HCT116 (cell line): Measurements from ENCODE around the gene TCL1B. TPM values are rescaled to one million over a fixed set of nuclear protein-coding genes. Genes with fewer than 3 reads are reported as not detected.

Experiments used
- ATAC-seq: fragments of 200-7000 bp; cut with Tn5 transposase; 2 replicates; pipeline ENCODE4 v1.9.1; 2020; ENCODE audit warnings: mild to moderate bottlenecking, moderate library complexity
- BruUV-seq: library from RNA; stranded (reverse); fragments of 400-500 nt; replicated peaks from 2 replicates; lab custom pipeline; 2021; lab: Mats Ljungman, UMichigan
- CTCF ChIA-PET: fragments of 300-600 bp; sonication (Branson Sonifier 250); formaldehyde crosslinking; loops from one replicate; lab custom pipeline; 2021; ENCODE audit warnings: antibody characterized with exemption; lab: Charles Lee
- POLR2A ChIA-PET: fragments of 300-600, 350-600 bp; sonication (Branson Sonifier 250); formaldehyde crosslinking; loops from one replicate; lab custom pipeline; 2021; ENCODE audit warnings: antibody characterized with exemption; lab: Charles Lee
- RAD21 ChIA-PET, 2 experiments: fragments of 300-600 bp; sonication (Branson Sonifier 250); formaldehyde crosslinking; loops; one replicate each; lab custom pipeline; 2023; ENCODE audit warnings: low total read pairs in 2 of 2; ENCODE audit not compliant: uncharacterized antibody in 2 of 2, unreplicated experiment in 2 of 2, low non-redundant PET in 1 of 2; lab: Charles Lee
- DNase-seq: peaks from one replicate; pipeline ENCODE4 v3.0.0-alpha.2; 2010; ENCODE audit warnings: low read depth, low spot score
- H2AFZ ChIP-seq: fragments of 200-600 bp; shearing (Covaris generic), sonication (generic); 2 replicates; pipeline ENCODE4 v1.6.1; 2017; ENCODE audit warnings: low read depth, mixed run types, mixed read lengths, antibody characterized with exemption, low read length; ENCODE audit not compliant: poor library complexity, severe bottlenecking
- H3K27ac ChIP-seq: 2 replicates; pipeline ENCODE4 v1.5.1; 2012; ENCODE audit warnings: low read depth, low read length
- H3K27me3 ChIP-seq: fragments of 200-600 bp; sonication (generic); 2 replicates; pipeline ENCODE4 v1.6.1; 2016; ENCODE audit warnings: mixed run types, low read length, mixed read lengths; ENCODE audit not compliant: insufficient read depth
- H3K36me3 ChIP-seq, 2 experiments: fragments of 200-500 bp in 1 of 2; fragments of 200-600 bp in 1 of 2; sonication (Bioruptor generic) in 1 of 2; sonication (generic) in 1 of 2; 2 replicates each; pipeline versions ENCODE4 v1.5.1 to v1.6.1; 2014 to 2016; ENCODE audit warnings: low read length in 2 of 2, inconsistent platforms in 1 of 2, mixed read lengths in 1 of 2, mixed run types in 1 of 2; ENCODE audit not compliant: insufficient read depth in 2 of 2, control insufficient read depth in 1 of 2
- H3K4me1 ChIP-seq, 2 experiments: fragments of 200-600 bp in 1 of 2; sonication (generic) in 1 of 2; 2 replicates each; pipeline versions ENCODE4 v1.5.1 to v1.6.1; 2012 to 2017; ENCODE audit warnings: low read length in 2 of 2, inconsistent platforms in 1 of 2, mild to moderate bottlenecking in 1 of 2, mixed read lengths in 1 of 2, mixed run types in 1 of 2, moderate library complexity in 1 of 2; ENCODE audit not compliant: insufficient read depth in 2 of 2, control insufficient read depth in 1 of 2
- H3K4me2 ChIP-seq: fragments of 200-600 bp; sonication (generic); 2 replicates; pipeline ENCODE4 v1.6.1; 2017; ENCODE audit warnings: mixed run types, low read length, mixed read lengths
- H3K4me3 ChIP-seq, 2 experiments: fragments of 200-600 bp in 1 of 2; sonication (generic) in 1 of 2; replicated peaks in 1 of 2; 2 replicates each; pipeline ENCODE4 v1.5.1; 2011 to 2016; ENCODE audit warnings: low read length in 2 of 2, control low read depth in 1 of 2, low read depth in 1 of 2, mild to moderate bottlenecking in 1 of 2, mixed read lengths in 1 of 2, mixed run types in 1 of 2
- H3K79me2 ChIP-seq: fragments of 200-600 bp; sonication (generic); 2 replicates; pipeline ENCODE4 v1.6.1; 2017; ENCODE audit warnings: mild to moderate bottlenecking, mixed run types, low read length, moderate library complexity, mixed read lengths; ENCODE audit not compliant: insufficient read depth
- H3K9ac ChIP-seq: fragments of 200-600 bp; sonication (generic); 2 replicates; pipeline ENCODE4 v1.6.1; 2016; ENCODE audit warnings: low read length, mixed read lengths
- H3K9me2 ChIP-seq: fragments of 200-600 bp; sonication (generic), shearing (Covaris generic); 2 replicates; pipeline ENCODE4 v1.6.1; 2017; ENCODE audit warnings: mixed run types, mild to moderate bottlenecking, moderate library complexity; ENCODE audit not compliant: insufficient read depth
- H3K9me3 ChIP-seq, 2 experiments: fragments of 200-500 bp in 1 of 2; fragments of 200-600 bp in 1 of 2; sonication (Bioruptor generic) in 1 of 2; sonication (generic) in 1 of 2; 2 replicates each; pipeline ENCODE4 v1.6.1; 2014 to 2017; ENCODE audit warnings: low read length in 2 of 2, mixed read lengths in 2 of 2, inconsistent platforms in 1 of 2, low read depth in 1 of 2, mild to moderate bottlenecking in 1 of 2, mixed run types in 1 of 2, moderate library complexity in 1 of 2; ENCODE audit not compliant: control insufficient read depth in 1 of 2, insufficient read depth in 1 of 2
- H4K20me1 ChIP-seq: fragments of 200-600 bp; sonication (generic), shearing (Covaris generic); 2 replicates; pipeline ENCODE4 v1.6.1; 2017; ENCODE audit warnings: mixed run types, mild to moderate bottlenecking, moderate library complexity; ENCODE audit not compliant: insufficient read depth
- CBX3 ChIP-seq: IDR thresholded peaks from 2 replicates; pipeline ENCODE4 v1.6.1; 2012; ENCODE audit warnings: low read depth
- CEBPB ChIP-seq: IDR thresholded peaks from 2 replicates; pipeline ENCODE4 v1.6.1; 2012; ENCODE audit warnings: low read depth
- EGR1 ChIP-seq: IDR thresholded peaks from 2 replicates; pipeline ENCODE4 v1.6.1; 2012; ENCODE audit warnings: low read depth
- ELF1 ChIP-seq: IDR thresholded peaks from 2 replicates; pipeline ENCODE4 v1.6.1; 2012; ENCODE audit warnings: low read depth, borderline replicate concordance
- EZH2phosphoT487 ChIP-seq: fragments of 200-600 bp; IDR thresholded peaks from 2 replicates; pipeline ENCODE4 v1.6.1; 2018; ENCODE audit warnings: antibody characterized with exemption, borderline replicate concordance
- FOSL1 ChIP-seq: IDR thresholded peaks from 2 replicates; pipeline ENCODE4 v1.6.1; 2012; ENCODE audit warnings: low read depth
- JUND ChIP-seq: IDR thresholded peaks from 2 replicates; pipeline ENCODE4 v1.6.1; 2012
- POLR2A ChIP-seq: IDR thresholded peaks from 2 replicates; pipeline ENCODE4 v1.7.0; 2011; ENCODE audit warnings: borderline replicate concordance; ENCODE audit not compliant: insufficient read depth, insufficient read length; ENCODE audit errors: extremely low read depth
- YY1 ChIP-seq: IDR thresholded peaks from 2 replicates; pipeline ENCODE4 v1.6.1; 2011; ENCODE audit warnings: low read length, low read depth, moderate library complexity, mild to moderate bottlenecking; ENCODE audit not compliant: insufficient replicate concordance; ENCODE audit errors: extremely low read depth
- ZNF274 ChIP-seq: fragments of 200-500 bp; sonication (Bioruptor generic); IDR thresholded peaks from 2 replicates; pipeline ENCODE4 v1.6.1; 2014; ENCODE audit warnings: mild to moderate bottlenecking, low read depth, low read length, inconsistent platforms
- intact Hi-C: fragments of 100-400 bp; cut with micrococcal nuclease; formaldehyde crosslinking; loops from 2 replicates; pipeline ENCODE4 v1.10.0; 2022
- total RNA-seq: library from RNA; stranded (reverse); gene quantifications from one replicate; pipeline ENCODE4 v1.2.1, GENCODE V29; 2021; ENCODE audit not compliant: unreplicated experiment
- TF ChIP-seq, protein P1 (sequence below): IDR thresholded peaks from 2 replicates; pipeline ENCODE4 v1.6.1; 2012
- TF ChIP-seq, protein P2 (sequence below): IDR thresholded peaks from 2 replicates; pipeline ENCODE4 v1.6.1; 2012; ENCODE audit warnings: low read depth

Gene TCL1B
- total RNA-seq, 1 experiment from 2014 or later = not detected

DNA sequence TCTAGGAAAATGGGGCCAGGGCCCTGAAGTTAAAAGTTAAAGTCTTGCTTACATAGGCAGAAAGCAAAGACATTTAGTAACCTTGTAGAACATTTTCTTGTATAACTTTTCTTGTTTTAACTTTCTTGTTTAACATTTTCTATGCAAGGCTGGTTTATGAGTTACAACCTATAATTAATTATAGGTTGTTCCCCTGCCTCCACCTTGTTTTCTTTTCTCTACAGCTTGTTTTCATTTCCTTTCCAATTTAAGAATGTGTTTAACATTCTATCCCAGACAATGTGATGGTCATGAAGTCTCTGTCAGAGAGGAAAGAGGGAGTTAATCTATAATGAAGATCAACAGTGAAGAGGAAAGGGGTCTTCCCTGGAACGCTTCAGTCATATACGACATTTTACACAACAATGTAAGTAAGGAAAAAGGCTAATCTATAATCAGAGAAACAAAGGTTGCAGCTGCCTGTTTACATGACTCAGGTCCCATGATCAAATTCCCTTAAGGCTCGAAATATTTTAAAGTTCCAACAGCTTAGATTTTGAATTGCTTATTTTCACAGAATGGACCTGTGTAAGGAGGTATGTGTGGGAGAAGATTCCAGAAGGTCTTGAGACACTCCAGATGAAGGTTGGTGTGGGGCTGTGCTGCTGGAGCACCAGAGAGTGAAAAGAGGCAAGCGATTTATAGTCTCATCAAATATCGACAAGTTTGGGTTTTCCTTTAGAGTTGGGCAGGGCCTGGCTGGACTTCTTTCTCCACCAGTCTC lies 34.2 kb upstream of the TCL1B start:
- Histone ChIP-seq H3K4me1 (no peaks in the 10 kb centered on the region), H3K27ac (no peak overlapping the region), H3K79me2 (no peaks in the 10 kb centered on the region), H3K4me3 (no peak overlapping the region), H4K20me1 (no peaks in the 10 kb centered on the region), H2AFZ (no peak overlapping the region), H3K9me2 (no peaks in the 10 kb centered on the region), H3K9me3 (no peaks in the 10 kb centered on the region), H3K4me2 (no peak overlapping the region), H3K9ac (no peak overlapping the region), H3K27me3 (peaks cover 52% of the 10 kb centered on the region), H3K36me3 (no peaks in the 10 kb centered on the region)
- CTCF ChIA-PET = no interaction called here
- RAD21 ChIA-PET = no interaction called here
- ATAC-seq (no peak), DNase-seq (no peak)
- intact Hi-C loops = no loop called here
- BruUV-seq = no TSS peak
- POLR2A ChIA-PET = no interaction called here
- TF ChIP-seq ZNF274 (no peak), CBX3 (no peak), EZH2phosphoT487 (no peak), CEBPB (no peak), POLR2A (no peak), EGR1 (no peak), JUND (no peak), YY1 (no peak), ELF1 (no peak), FOSL1 (no peak)
- TF ChIP-seq, protein P1, sequence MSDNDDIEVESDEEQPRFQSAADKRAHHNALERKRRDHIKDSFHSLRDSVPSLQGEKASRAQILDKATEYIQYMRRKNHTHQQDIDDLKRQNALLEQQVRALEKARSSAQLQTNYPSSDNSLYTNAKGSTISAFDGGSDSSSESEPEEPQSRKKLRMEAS = no peak
- TF ChIP-seq, protein P2, sequence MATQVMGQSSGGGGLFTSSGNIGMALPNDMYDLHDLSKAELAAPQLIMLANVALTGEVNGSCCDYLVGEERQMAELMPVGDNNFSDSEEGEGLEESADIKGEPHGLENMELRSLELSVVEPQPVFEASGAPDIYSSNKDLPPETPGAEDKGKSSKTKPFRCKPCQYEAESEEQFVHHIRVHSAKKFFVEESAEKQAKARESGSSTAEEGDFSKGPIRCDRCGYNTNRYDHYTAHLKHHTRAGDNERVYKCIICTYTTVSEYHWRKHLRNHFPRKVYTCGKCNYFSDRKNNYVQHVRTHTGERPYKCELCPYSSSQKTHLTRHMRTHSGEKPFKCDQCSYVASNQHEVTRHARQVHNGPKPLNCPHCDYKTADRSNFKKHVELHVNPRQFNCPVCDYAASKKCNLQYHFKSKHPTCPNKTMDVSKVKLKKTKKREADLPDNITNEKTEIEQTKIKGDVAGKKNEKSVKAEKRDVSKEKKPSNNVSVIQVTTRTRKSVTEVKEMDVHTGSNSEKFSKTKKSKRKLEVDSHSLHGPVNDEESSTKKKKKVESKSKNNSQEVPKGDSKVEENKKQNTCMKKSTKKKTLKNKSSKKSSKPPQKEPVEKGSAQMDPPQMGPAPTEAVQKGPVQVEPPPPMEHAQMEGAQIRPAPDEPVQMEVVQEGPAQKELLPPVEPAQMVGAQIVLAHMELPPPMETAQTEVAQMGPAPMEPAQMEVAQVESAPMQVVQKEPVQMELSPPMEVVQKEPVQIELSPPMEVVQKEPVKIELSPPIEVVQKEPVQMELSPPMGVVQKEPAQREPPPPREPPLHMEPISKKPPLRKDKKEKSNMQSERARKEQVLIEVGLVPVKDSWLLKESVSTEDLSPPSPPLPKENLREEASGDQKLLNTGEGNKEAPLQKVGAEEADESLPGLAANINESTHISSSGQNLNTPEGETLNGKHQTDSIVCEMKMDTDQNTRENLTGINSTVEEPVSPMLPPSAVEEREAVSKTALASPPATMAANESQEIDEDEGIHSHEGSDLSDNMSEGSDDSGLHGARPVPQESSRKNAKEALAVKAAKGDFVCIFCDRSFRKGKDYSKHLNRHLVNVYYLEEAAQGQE = no peak
